ENCODE results near the gene AMBP. TPM values are rescaled to one million over a fixed set of nuclear protein-coding genes. Genes with fewer than 3 reads are reported as not detected.

The AMBP gene
- total RNA-seq, 1 experiment from 2014 or later, result not detected

- Histone ChIP-seq H4K20me1 (ENCODE audit: insufficient read depth, low read depth, low read length) (no peaks in the 10 kb centered on the region), H3K4me3 (ENCODE audit: low read length) (no peak overlapping the region), H3K4me2 (ENCODE audit: low read depth, low read length, poor library complexity, severe bottlenecking) (no peak overlapping the region), H3K9ac (ENCODE audit: low read length) (no peak overlapping the region), H3K4me1 (ENCODE audit: low read length) (no peaks in the 10 kb centered on the region), H3K79me2 (ENCODE audit: low read length) (no peaks in the 10 kb centered on the region), H2AFZ (ENCODE audit: low read length) (no peak overlapping the region), H3K36me3 (ENCODE audit: insufficient read depth, low read length) (no peaks in the 10 kb centered on the region), H3K27ac (ENCODE audit: low read length) (no peak overlapping the region), H3K27me3 (ENCODE audit: low read length) (no peaks in the 10 kb centered on the region), H3K9me3 (ENCODE audit: low read length) (no peaks in the 10 kb centered on the region), H3K9me2 (replicated peaks; ENCODE audit: insufficient read depth, low read length) (no peaks in the 10 kb centered on the region)
- DNase-seq, result no peak
Measured at GRCh38 chr9:114037249-114037648, 40.9 kb downstream of the AMBP start.

GRCh38 chr9:114035845-114036801 is 42.0 kb downstream of the AMBP start:
- Histone ChIP-seq H3K4me2 (ENCODE audit: low read depth, low read length, poor library complexity, severe bottlenecking) (no peak overlapping the region), H3K36me3 (ENCODE audit: insufficient read depth, low read length) (no peaks in the 10 kb centered on the region), H3K27me3 (ENCODE audit: low read length) (no peaks in the 10 kb centered on the region), H3K9ac (ENCODE audit: low read length) (no peak overlapping the region), H3K79me2 (ENCODE audit: low read length) (no peaks in the 10 kb centered on the region), H3K4me1 (ENCODE audit: low read length) (no peaks in the 10 kb centered on the region), H4K20me1 (ENCODE audit: insufficient read depth, low read depth, low read length) (no peaks in the 10 kb centered on the region), H3K27ac (ENCODE audit: low read length) (no peak overlapping the region), H2AFZ (ENCODE audit: low read length) (no peak overlapping the region), H3K4me3 (ENCODE audit: low read length) (no peak overlapping the region), H3K9me3 (ENCODE audit: low read length) (no peaks in the 10 kb centered on the region), H3K9me2 (replicated peaks; ENCODE audit: insufficient read depth, low read length) (no peaks in the 10 kb centered on the region)
- no peak for DNase-seq

DNA sequence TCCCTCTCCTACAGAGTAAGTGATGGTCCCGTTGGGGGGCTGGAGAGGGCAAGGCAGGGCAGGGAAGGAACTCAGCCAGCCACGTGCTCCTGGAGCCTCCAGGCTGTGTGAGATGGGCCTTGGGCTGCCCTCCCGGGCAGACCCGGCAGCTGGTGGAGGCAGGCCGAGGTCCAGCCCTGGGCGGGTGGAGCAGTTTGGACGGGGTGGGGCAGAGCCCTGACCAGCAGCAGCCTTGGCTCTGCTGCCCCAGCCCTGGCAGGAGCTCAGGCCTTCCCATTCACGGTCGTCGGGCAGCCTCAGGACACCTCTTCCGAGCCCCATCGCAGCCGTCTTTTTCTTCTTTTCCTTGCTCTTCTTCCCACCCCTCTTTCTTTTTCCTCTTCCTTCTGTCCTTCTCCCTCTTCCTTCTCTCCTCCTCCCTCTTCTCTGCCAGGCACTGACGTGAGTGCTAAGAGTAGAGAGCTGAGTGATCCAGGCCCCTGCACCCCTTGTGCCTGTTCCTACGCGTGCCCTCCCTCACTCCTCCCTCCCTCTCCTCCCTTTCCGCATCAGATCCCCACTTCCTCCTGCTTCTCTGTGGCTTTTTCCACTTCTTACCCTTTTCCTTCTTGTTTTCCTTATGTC is 42.8 kb downstream of the AMBP start:
- Histone ChIP-seq H3K27me3 (ENCODE audit: low read length) (no peaks in the 10 kb centered on the region), H3K9me2 (replicated peaks; ENCODE audit: insufficient read depth, low read length) (no peaks in the 10 kb centered on the region), H3K9me3 (ENCODE audit: low read length) (no peaks in the 10 kb centered on the region), H3K4me1 (ENCODE audit: low read length) (no peaks in the 10 kb centered on the region), H3K9ac (ENCODE audit: low read length) (no peak overlapping the region), H3K4me2 (ENCODE audit: low read depth, low read length, poor library complexity, severe bottlenecking) (no peak overlapping the region), H2AFZ (ENCODE audit: low read length) (no peak overlapping the region), H3K36me3 (ENCODE audit: insufficient read depth, low read length) (no peaks in the 10 kb centered on the region), H3K4me3 (ENCODE audit: low read length) (no peak overlapping the region), H3K27ac (ENCODE audit: low read length) (no peak overlapping the region), H4K20me1 (ENCODE audit: insufficient read depth, low read depth, low read length) (no peaks in the 10 kb centered on the region), H3K79me2 (ENCODE audit: low read length) (no peaks in the 10 kb centered on the region)
- no peak for DNase-seq

DNA sequence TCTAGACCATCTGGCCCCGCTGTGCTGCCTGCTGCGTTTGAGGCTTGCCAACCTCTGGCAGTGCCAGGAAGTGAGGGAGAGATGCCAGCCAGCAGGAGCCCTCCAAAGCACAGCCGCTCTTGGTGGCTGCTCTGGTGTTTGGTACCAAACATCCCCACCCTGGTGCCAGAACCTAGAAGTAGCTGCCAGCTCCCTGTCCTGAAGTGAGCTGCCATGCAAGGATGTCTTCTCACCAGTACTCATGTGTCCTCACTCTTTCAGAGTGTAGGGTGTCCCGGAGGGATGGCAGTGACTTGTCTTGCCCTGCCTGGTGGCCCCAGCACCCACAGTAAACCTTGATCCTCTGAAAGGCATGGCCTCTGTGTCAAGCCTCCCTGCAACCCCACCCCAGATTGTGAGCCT is 43.4 kb downstream of the AMBP start:
- H3K27ac ChIP-seq (ENCODE audit: low read length), result no peak overlapping the region
- no peaks in the 10 kb centered on the region for H3K79me2 ChIP-seq (ENCODE audit: low read length)
- H3K4me3 ChIP-seq (ENCODE audit: low read length), result no peak overlapping the region
- no peaks in the 10 kb centered on the region for H3K9me3 ChIP-seq (ENCODE audit: low read length)
- no peak overlapping the region for H2AFZ ChIP-seq (ENCODE audit: low read length)
- H3K4me1 ChIP-seq (ENCODE audit: low read length), result no peaks in the 10 kb centered on the region
- H3K9ac ChIP-seq (ENCODE audit: low read length), result no peak overlapping the region
- no peaks in the 10 kb centered on the region for H3K9me2 ChIP-seq (replicated peaks; ENCODE audit: insufficient read depth, low read length)
- H3K36me3 ChIP-seq (ENCODE audit: insufficient read depth, low read length), result no peaks in the 10 kb centered on the region
- no peaks in the 10 kb centered on the region for H4K20me1 ChIP-seq (ENCODE audit: insufficient read depth, low read depth, low read length)
- no peak overlapping the region for H3K4me2 ChIP-seq (ENCODE audit: low read depth, low read length, poor library complexity, severe bottlenecking)
- no peaks in the 10 kb centered on the region for H3K27me3 ChIP-seq (ENCODE audit: low read length)
- DNase-seq, result no peak

DNA sequence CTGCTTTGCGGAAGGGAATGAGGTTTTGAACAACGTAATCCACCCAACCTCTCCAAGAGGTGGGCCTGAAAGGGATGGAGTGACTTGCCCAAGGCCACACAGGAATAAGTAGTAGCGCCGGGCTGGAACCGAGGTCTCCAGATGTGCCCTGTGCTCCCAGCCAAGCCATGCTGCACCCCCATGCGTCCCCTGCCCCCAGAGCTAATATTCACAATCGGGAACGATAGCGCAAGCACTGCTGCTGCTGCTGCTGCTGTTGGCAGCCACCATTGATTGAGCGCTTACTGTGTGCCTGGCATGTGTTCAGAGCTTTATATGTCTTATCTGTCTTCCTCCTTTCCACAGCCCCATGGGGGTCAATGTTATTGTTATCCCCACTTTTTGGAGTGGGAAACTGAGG is 43.9 kb downstream of the AMBP start:
- H3K9me3 ChIP-seq (ENCODE audit: low read length), result no peaks in the 10 kb centered on the region
- no peaks in the 10 kb centered on the region for H3K79me2 ChIP-seq (ENCODE audit: low read length)
- H3K36me3 ChIP-seq (ENCODE audit: insufficient read depth, low read length), result no peaks in the 10 kb centered on the region
- H2AFZ ChIP-seq (ENCODE audit: low read length), result no peak overlapping the region
- H3K9me2 ChIP-seq (replicated peaks; ENCODE audit: insufficient read depth, low read length), result no peaks in the 10 kb centered on the region
- no peak overlapping the region for H3K27ac ChIP-seq (ENCODE audit: low read length)
- no peaks in the 10 kb centered on the region for H3K4me1 ChIP-seq (ENCODE audit: low read length)
- H4K20me1 ChIP-seq (ENCODE audit: insufficient read depth, low read depth, low read length), result no peaks in the 10 kb centered on the region
- DNase-seq, result no peak
- H3K4me2 ChIP-seq (ENCODE audit: low read depth, low read length, poor library complexity, severe bottlenecking), result no peak overlapping the region
- no peaks in the 10 kb centered on the region for H3K27me3 ChIP-seq (ENCODE audit: low read length)
- H3K4me3 ChIP-seq (ENCODE audit: low read length), result no peak overlapping the region
- no peak overlapping the region for H3K9ac ChIP-seq (ENCODE audit: low read length)

DNA sequence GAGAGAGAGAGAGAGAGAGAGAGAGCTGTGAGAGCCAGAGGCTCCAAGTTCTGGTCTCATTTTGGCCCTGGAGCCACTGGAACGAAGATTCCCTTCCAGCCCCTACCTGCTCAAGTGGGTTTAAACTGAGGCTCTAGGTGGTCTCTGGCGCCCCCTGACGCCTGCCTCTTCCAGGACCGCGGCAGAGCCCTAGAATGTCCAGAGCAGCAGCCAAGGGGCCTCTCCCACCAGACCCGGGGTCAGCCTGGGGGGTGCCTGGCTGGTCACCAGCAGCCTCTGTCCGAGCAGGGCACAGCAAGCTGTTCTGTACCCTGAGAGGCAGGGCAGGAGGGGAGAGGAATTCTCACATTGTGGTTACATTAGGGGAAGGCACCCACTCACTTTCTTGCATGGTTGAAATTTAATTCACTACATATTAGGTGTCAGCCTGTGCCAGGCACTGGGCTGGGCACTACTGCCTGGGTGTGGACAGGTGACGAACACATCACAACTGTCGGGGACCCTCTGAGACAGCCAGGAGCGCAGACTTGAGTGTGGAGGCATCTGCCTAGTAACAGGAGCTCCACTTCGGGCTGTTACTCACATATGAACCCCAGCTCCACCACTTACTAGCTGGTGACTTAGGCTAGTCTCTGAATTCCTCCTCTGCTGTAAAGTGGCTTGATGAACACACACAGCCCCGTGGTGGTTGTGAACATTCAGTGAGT is 44.5 kb downstream of the AMBP start:
- peak; percentile 60 for DNase-seq
- Histone ChIP-seq H3K4me2 (ENCODE audit: low read depth, low read length, poor library complexity, severe bottlenecking) (no peak overlapping the region), H3K36me3 (ENCODE audit: insufficient read depth, low read length) (no peaks in the 10 kb centered on the region), H3K27me3 (ENCODE audit: low read length) (no peaks in the 10 kb centered on the region), H3K27ac (ENCODE audit: low read length) (no peak overlapping the region), H3K4me1 (ENCODE audit: low read length) (no peaks in the 10 kb centered on the region), H2AFZ (ENCODE audit: low read length) (no peak overlapping the region), H3K4me3 (ENCODE audit: low read length) (no peak overlapping the region), H3K79me2 (ENCODE audit: low read length) (no peaks in the 10 kb centered on the region), H3K9me2 (replicated peaks; ENCODE audit: insufficient read depth, low read length) (no peaks in the 10 kb centered on the region), H3K9ac (ENCODE audit: low read length) (no peak overlapping the region), H3K9me3 (ENCODE audit: low read length) (no peaks in the 10 kb centered on the region), H4K20me1 (ENCODE audit: insufficient read depth, low read depth, low read length) (no peaks in the 10 kb centered on the region)

DNA sequence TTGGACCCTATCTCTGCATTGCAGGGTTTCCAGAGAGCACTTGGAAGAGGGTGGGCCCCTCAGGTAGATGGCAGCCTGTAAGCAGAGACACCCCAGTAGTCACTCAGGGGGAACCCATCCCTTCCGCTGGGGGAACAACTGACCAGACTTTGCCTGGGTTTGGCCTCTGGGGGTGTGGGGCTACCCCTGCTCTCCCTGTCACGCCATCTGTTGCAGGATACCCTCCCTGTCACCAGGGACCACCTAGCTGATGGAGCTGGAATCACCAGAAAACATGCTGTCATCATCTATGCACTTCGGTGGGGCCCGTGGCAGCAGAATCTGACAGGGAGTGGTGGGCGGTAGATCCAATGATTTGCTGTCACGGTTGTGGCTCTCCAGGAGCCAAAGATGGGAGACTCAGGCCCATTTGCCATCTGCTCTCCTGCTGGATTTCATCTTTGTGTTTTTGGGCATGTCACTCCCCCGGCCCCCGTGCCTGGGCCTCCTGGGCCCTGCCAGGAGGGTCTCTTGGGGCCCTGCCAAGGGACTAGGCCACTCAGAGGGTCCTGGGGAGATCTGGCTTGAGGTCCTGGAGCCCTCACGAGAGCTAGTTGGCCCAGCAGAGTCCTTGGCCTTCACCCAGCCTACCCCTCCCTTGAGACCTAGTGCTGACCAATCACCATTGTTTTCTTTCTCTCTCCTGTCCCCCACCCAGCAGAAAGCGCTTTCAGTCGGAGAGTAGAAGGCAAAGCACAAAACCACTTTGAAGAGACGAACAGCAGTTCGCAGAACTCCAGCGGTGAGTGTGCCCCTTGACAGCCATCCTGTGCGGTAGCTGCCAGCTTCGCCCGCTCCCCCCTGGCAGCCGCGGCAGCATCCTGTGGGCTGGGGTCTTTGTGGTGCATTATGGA is 45.9 kb downstream of the AMBP start:
- Histone ChIP-seq H3K4me1 (ENCODE audit: low read length) (no peaks in the 10 kb centered on the region), H3K9me3 (ENCODE audit: low read length) (no peaks in the 10 kb centered on the region), H3K4me2 (ENCODE audit: low read depth, low read length, poor library complexity, severe bottlenecking) (no peak overlapping the region), H3K9me2 (replicated peaks; ENCODE audit: insufficient read depth, low read length) (no peaks in the 10 kb centered on the region), H3K4me3 (ENCODE audit: low read length) (no peak overlapping the region), H3K36me3 (ENCODE audit: insufficient read depth, low read length) (no peaks in the 10 kb centered on the region), H3K27ac (ENCODE audit: low read length) (no peak overlapping the region), H3K79me2 (ENCODE audit: low read length) (no peaks in the 10 kb centered on the region), H3K9ac (ENCODE audit: low read length) (no peak overlapping the region), H2AFZ (ENCODE audit: low read length) (no peak overlapping the region), H3K27me3 (ENCODE audit: low read length) (no peaks in the 10 kb centered on the region), H4K20me1 (ENCODE audit: insufficient read depth, low read depth, low read length) (no peaks in the 10 kb centered on the region)
- no peak for DNase-seq

Measured in Karpas-422 (cell line).